Breast epithelium (tissue), 4 donors: Measurements from ENCODE around the gene ATP13A5. TPM values are rescaled to one million over a fixed set of nuclear protein-coding genes. Genes with fewer than 3 reads are reported as not detected.

ENCODE experiments used
- DNase-seq, 2 donors: peaks; one replicate each; pipeline ENCODE4 v3.0.0-alpha.2; 2019; ENCODE audit warnings: low spot score in 2 of 2
- H3K27ac ChIP-seq, 2 donors: fragments of 200-600 bp; sonication (generic) in 1 of 2; one replicate each; pipeline ENCODE4 v1.5.1; 2016 to 2019; ENCODE audit warnings: mild to moderate bottlenecking in 1 of 2
- H3K27me3 ChIP-seq, 2 donors: fragments of 200-600 bp; sonication (generic) in 1 of 2; one replicate each; pipeline versions ENCODE4 v1.5.1 to v1.6.0; 2017 to 2019; ENCODE audit warnings: control low read depth in 1 of 2, mild to moderate bottlenecking in 1 of 2
- H3K36me3 ChIP-seq: fragments of 200-600 bp; one replicate; pipeline ENCODE4 v1.5.1; 2019
- H3K4me1 ChIP-seq, 2 donors: fragments of 200-600 bp; sonication (generic); one replicate each; pipeline ENCODE4 v1.5.1; 2016 to 2019; ENCODE audit warnings: control low read depth in 1 of 2
- H3K4me3 ChIP-seq, 3 donors: fragments of 200-600 bp; sonication (generic); 1 replicate in 2 of 3; 2 replicates in 1 of 3; pipeline ENCODE4 v1.5.1; 2016 to 2019; ENCODE audit warnings: mild to moderate bottlenecking in 3 of 3, moderate library complexity in 2 of 3
- H3K9me3 ChIP-seq, 2 donors: fragments of 200-600 bp; sonication (generic) in 1 of 2; one replicate each; pipeline ENCODE4 v1.5.1; 2016 to 2019; ENCODE audit warnings: control low read depth in 1 of 2
- POLR2A ChIP-seq: fragments of 450-650 bp; IDR thresholded peaks from one replicate; pipeline ENCODE4 v1.6.1; 2016; ENCODE audit warnings: antibody characterized with exemption, mild to moderate bottlenecking, moderate library complexity
- POLR2AphosphoS5 ChIP-seq, 3 donors: sonication (generic); formaldehyde crosslinking; IDR thresholded peaks; one replicate each; pipeline ENCODE4 v1.6.1; 2017; ENCODE audit warnings: antibody characterized with exemption in 3 of 3
- intact Hi-C: fragments of 100-400 bp; cut with DNase I; formaldehyde crosslinking; loops from one replicate; pipeline ENCODE4 v1.15.1; 2023; ENCODE audit warnings: low total_unique reads
- total RNA-seq, 3 donors: library from RNA; depleted of rRNA; stranded (reverse); fragments of >200 nt; gene quantifications; one replicate each; pipeline ENCODE4 v1.1.0, GENCODE V29; 2016
- TF ChIP-seq, protein P1 (sequence below), 3 donors: fragments of 450-650 bp; IDR thresholded peaks; one replicate each; pipeline ENCODE4 v1.5.1; 2016 to 2017; ENCODE audit warnings: antibody characterized with exemption in 3 of 3, mild to moderate bottlenecking in 3 of 3, moderate library complexity in 3 of 3

The ATP13A5 gene, protein sequence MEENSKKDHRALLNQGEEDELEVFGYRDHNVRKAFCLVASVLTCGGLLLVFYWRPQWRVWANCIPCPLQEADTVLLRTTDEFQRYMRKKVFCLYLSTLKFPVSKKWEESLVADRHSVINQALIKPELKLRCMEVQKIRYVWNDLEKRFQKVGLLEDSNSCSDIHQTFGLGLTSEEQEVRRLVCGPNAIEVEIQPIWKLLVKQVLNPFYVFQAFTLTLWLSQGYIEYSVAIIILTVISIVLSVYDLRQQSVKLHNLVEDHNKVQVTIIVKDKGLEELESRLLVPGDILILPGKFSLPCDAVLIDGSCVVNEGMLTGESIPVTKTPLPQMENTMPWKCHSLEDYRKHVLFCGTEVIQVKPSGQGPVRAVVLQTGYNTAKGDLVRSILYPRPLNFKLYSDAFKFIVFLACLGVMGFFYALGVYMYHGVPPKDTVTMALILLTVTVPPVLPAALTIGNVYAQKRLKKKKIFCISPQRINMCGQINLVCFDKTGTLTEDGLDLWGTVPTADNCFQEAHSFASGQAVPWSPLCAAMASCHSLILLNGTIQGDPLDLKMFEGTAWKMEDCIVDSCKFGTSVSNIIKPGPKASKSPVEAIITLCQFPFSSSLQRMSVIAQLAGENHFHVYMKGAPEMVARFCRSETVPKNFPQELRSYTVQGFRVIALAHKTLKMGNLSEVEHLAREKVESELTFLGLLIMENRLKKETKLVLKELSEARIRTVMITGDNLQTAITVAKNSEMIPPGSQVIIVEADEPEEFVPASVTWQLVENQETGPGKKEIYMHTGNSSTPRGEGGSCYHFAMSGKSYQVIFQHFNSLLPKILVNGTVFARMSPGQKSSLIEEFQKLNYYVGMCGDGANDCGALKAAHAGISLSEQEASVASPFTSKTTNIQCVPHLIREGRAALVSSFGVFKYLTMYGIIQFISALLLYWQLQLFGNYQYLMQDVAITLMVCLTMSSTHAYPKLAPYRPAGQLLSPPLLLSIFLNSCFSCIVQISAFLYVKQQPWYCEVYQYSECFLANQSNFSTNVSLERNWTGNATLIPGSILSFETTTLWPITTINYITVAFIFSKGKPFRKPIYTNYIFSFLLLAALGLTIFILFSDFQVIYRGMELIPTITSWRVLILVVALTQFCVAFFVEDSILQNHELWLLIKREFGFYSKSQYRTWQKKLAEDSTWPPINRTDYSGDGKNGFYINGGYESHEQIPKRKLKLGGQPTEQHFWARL
- total RNA-seq = 1 to 10 TPM in 2 of 3 donors, not detected in 1; 2.3 to 4.5 TPM

DNA sequence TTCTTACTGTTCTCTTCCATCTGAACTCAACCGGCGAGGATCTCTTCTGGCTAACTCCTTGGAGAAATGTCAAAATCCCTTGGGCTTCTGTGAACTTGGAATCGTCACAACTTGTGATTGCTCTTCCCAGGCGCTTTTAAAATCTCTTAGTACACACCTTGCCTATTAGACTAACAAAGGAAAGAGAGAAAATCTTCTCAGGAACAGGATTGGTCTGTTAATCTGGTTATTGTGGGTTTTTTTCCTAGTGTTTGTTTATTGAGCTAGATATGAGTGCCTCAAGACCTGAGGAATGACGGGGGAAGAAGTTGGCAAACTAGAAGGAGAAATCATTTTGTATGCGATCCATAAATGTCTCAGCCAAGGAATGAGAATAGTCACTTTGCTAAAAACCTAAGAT is at the start of gene ATP13A5:
Gene ATP13A5 (minus strand): TSS at position 48 of the 400 bp plus-strand sequence. CDS start 28 bp downstream, at position 20.
- Histone ChIP-seq H3K36me3 (no peaks in the 10 kb centered on the region), H3K27me3 (no peaks in the 10 kb centered on the region), H3K9me3 (no peaks in the 10 kb centered on the region), H3K27ac (no peak within 1 kb of the TSS), H3K4me1 (no peaks in the 10 kb centered on the region), H3K4me3 (no peak within 1 kb of the TSS)
- no peak for DNase-seq
- intact Hi-C loops = loop anchor here (5.0 kb wide), 1 partner anchor 456 kb away; no protein-coding TSS in a partner anchor
- TF ChIP-seq POLR2AphosphoS5 (IDR thresholded peaks at IDR 0.05) (no peak), POLR2A (no peak)
- TF ChIP-seq, protein P1, sequence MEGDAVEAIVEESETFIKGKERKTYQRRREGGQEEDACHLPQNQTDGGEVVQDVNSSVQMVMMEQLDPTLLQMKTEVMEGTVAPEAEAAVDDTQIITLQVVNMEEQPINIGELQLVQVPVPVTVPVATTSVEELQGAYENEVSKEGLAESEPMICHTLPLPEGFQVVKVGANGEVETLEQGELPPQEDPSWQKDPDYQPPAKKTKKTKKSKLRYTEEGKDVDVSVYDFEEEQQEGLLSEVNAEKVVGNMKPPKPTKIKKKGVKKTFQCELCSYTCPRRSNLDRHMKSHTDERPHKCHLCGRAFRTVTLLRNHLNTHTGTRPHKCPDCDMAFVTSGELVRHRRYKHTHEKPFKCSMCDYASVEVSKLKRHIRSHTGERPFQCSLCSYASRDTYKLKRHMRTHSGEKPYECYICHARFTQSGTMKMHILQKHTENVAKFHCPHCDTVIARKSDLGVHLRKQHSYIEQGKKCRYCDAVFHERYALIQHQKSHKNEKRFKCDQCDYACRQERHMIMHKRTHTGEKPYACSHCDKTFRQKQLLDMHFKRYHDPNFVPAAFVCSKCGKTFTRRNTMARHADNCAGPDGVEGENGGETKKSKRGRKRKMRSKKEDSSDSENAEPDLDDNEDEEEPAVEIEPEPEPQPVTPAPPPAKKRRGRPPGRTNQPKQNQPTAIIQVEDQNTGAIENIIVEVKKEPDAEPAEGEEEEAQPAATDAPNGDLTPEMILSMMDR (IDR thresholded peaks at IDR 0.05) = no peak

DNA sequence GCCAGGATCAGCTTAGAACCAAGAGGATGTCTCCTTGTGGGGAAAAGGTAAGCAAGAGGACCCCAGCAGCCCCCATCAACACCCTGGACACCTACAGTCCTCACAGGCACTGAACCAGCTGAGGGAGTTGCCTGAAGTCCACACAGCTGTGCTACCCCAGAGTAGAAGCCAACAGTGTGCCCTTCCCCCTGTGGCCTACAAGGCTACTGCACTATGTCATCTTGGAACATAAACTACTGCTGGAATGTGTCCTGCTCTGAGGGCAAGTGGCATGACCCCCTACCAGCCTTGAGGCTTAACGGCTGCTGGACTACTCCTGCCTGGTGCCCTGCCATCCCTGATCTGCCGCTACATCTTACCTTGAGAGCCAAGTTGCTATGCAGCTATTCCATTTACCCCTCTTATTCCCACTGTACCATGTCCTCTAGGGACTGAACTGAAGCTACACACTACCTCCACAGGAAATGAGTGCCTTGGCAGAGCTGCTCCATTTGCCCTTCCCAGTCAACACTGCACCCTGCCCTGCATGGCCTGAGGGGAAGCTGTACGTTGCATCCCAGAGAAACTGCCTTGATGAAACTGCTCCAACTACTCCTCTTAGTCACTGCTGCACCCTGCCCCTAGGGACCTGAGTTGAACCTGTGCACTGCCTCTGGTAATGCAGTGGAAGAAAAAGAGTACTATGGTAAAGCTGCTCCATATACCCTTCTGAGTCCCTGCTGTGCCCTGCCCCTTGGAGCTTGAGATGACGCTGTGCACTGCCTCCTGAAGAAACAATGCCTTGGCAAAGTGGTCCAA is 40.2 kb upstream of the ATP13A5 start:
- H3K27ac ChIP-seq = no peak overlapping the region
- DNase-seq = no peak
- intact Hi-C loops = no loop called here
- TF ChIP-seq POLR2A (no peak), POLR2AphosphoS5 (IDR thresholded peaks at IDR 0.05) (no peak)
- TF ChIP-seq, protein P1 (IDR thresholded peaks at IDR 0.05) = no peak
- H3K4me3 ChIP-seq = no peak overlapping the region
- no peaks in the 10 kb centered on the region for H3K4me1 ChIP-seq
- no peaks in the 10 kb centered on the region for H3K27me3 ChIP-seq
- H3K36me3 ChIP-seq = no peaks in the 10 kb centered on the region
- peaks cover 8 to 15% of the 10 kb centered on the region in 2 donors for H3K9me3 ChIP-seq

DNA sequence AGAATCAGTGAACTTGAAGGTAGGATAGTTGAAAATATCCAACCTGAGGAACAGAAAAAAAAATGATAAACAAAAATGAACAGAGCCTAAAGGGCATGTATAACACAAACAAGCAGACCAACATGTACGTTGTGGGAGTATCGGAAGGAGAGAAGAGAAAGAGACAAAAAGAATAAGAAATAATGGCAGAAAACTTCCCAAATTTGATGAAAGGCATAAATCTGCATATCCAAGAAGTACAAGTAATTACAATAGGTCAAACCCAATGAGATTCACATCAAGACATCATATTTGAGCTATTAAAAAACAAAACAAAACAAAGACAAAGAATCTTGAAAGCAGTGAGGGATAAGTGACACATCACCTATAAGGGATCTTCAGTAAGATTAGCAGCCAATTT is 38.1 kb upstream of the ATP13A5 start:
- H3K9me3 ChIP-seq = peaks cover 8 to 15% of the 10 kb centered on the region in 2 donors

DNA sequence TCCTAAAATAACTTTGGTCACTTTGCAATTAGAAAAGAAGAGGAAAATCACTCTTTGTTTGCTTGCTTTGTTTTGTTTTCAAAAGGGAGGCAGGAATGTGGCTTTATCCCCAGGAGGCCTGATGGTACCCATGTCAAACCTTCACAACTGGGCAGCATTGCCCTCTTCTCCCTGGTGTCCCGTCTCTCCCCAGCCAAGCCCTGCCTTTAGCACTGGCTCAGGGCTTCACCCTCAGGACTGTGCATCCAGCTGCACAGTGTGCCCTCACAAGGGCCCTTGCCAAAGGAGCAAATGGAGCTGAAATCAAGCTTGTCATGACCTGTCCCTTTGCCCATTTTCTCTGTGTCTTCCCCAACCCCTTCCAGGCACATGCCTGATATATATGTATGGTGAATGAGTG is 29.1 kb upstream of the ATP13A5 start:
- H3K36me3 ChIP-seq = no peaks in the 10 kb centered on the region
- TF ChIP-seq POLR2AphosphoS5 (IDR thresholded peaks at IDR 0.05) (no peak), POLR2A (no peak)
- TF ChIP-seq, protein P1 (IDR thresholded peaks at IDR 0.05) = no peak
- no peaks in the 10 kb centered on the region for H3K4me1 ChIP-seq
- intact Hi-C loops = no loop called here
- no peaks in the 10 kb centered on the region for H3K9me3 ChIP-seq
- no peaks in the 10 kb centered on the region for H3K27me3 ChIP-seq
- no peak overlapping the region for H3K4me3 ChIP-seq
- no peak for DNase-seq
- no peak overlapping the region for H3K27ac ChIP-seq

More for the DNA sequence above, 38.1 kb upstream of the ATP13A5 start:
- no peak overlapping the region for H3K27ac ChIP-seq
- H3K27me3 ChIP-seq = no peaks in the 10 kb centered on the region
- H3K4me1 ChIP-seq = no peaks in the 10 kb centered on the region
- no peak for TF ChIP-seq POLR2A
- TF ChIP-seq, protein P1 (IDR thresholded peaks at IDR 0.05) = no peak
- TF ChIP-seq POLR2AphosphoS5 (IDR thresholded peaks at IDR 0.05) = no peak
- DNase-seq = no peak
- H3K4me3 ChIP-seq = no peak overlapping the region
- no peaks in the 10 kb centered on the region for H3K36me3 ChIP-seq
- intact Hi-C loops = no loop called here
